Memory B cell (primary cell): ENCODE results near the gene WASL.
"Not testable (repeated sequence)": the region's sequence is repeated elsewhere in the genome, so short reads cannot be mapped to it uniquely, and the experiment has no call there.

ENCODE experiments used
- ATAC-seq: fragments of 150-1000 bp; cut with Tn5 transposase; 2 replicates; pipeline ENCODE4 v1.10.0; 2021; ENCODE audit warnings: low read depth, mild to moderate bottlenecking, moderate library complexity
- DNase-seq, 2 donors: peaks; one replicate each; pipeline ENCODE4 v3.0.0; 2022; ENCODE audit warnings: low spot score in 2 of 2
- H3K27ac Mint-ChIP-seq: one replicate; pipeline ENCODE4 v1.8.0; 2022; ENCODE audit warnings: mild to moderate bottlenecking, moderate library complexity, mixed read lengths
- H3K27me3 Mint-ChIP-seq: one replicate; pipeline ENCODE4 v1.8.0; 2022; ENCODE audit warnings: mixed read lengths
- H3K36me3 Mint-ChIP-seq: one replicate; pipeline ENCODE4 v1.8.0; 2022; ENCODE audit warnings: mild to moderate bottlenecking, mixed read lengths
- H3K4me1 Mint-ChIP-seq: one replicate; pipeline ENCODE4 v1.8.0; 2022; ENCODE audit warnings: mixed read lengths
- H3K4me3 Mint-ChIP-seq: one replicate; pipeline ENCODE4 v1.8.0; 2022; ENCODE audit warnings: mild to moderate bottlenecking, moderate library complexity, mixed read lengths
- H3K9me3 Mint-ChIP-seq: one replicate; pipeline ENCODE4 v1.8.0; 2022; ENCODE audit warnings: mixed read lengths

WASL gene

GRCh38 chr7:123752534-123752933 is 3.7 kb upstream of the WASL start:
- Mint-ChIP-seq H3K27me3 (no peaks in the 10 kb centered on the region), H3K4me3 (no peak overlapping the region), H3K4me1 (peaks cover 12% of the 10 kb centered on the region), H3K27ac (no peak overlapping the region), H3K36me3 (no peaks in the 10 kb centered on the region), H3K9me3 (no peaks in the 10 kb centered on the region)
- ATAC-seq, result no peak
- no peak for DNase-seq

DNA sequence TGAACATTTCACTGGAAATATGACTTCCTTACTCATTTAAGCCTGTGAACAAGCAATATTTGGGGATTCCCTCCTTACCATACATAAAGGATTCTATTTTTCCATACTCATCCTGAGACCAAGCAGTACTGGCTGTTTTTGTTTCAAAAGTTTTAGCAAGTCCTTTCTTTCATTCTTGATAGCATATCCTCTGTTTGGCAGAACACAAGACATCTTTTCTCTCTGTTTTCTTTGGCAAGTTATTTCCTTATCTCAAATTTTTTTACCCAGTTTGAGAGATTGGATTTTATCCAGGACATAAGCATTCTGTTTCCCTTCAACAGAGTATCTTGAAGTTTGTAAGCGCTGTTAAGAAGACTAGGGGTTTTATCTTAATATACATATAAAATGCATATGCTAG is 3.0 kb upstream of the WASL start:
- Mint-ChIP-seq H3K9me3 (no peaks in the 10 kb centered on the region), H3K4me1 (peaks cover 16% of the 10 kb centered on the region), H3K4me3 (no peak overlapping the region), H3K36me3 (no peaks in the 10 kb centered on the region), H3K27me3 (no peaks in the 10 kb centered on the region), H3K27ac (no peak overlapping the region)
- DNase-seq (no peak), ATAC-seq (no peak)

DNA sequence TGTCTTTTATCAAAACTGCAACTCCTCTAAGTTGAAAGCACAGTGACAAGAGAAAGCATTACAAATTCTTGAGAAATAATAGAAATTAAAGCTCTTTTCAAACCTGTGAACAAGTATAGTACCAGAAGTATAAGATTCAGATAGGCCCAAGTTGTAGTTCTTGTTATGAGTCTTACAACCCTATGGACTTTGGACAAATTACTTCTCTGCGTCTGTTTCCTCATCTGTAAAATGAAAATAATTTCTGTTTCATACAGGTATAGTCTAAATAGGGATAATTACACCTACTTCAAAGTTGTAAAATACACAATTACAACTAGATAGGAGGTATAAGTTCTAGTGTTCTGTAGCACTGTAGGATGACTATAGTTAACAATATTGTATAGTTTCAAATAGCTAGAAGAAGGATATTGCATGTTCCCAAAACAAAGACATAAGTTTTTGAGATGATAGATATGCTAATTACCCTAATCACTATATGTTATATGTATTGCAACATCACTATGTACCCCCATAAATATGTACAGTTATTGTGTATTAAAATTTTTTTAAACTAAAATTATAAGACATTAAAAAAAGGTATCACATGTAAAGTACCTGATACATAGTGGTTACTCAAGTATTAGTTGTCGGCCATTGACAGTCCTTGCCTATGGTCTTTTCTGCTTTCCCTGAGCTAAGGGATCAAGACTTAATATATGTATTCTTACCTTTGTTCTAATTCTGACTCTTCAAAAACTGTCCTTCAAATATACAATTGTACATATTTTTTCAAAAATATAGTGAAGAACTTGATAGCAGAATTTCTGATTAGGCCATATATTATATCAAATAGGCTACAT is 1.8 kb upstream of the WASL start:
- no peaks in the 10 kb centered on the region for H3K9me3 Mint-ChIP-seq
- no peak for ATAC-seq
- no peak overlapping the region for H3K27ac Mint-ChIP-seq
- DNase-seq, result no peak
- peaks cover 26% of the 10 kb centered on the region for H3K4me1 Mint-ChIP-seq
- H3K4me3 Mint-ChIP-seq, result no peak overlapping the region
- H3K27me3 Mint-ChIP-seq, result no peaks in the 10 kb centered on the region
- no peaks in the 10 kb centered on the region for H3K36me3 Mint-ChIP-seq

DNA sequence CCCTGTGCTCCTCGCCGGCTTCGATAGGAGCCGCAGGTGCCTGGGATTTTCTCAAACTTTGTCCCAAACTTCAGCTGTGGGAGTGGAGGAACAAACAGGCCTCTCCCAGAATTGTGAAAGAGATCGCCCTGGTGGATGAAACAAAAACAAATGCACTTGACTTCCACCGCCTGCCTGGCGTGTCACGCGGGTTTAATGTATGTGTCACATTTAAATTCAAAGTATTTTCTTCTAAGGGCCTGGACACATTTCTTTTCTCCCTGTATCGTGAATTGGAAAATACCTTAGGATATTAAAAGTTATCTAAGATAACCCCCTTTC is 694 bp upstream of the WASL start:
- Mint-ChIP-seq H3K27ac (peak overlapping the region; percentile 76), H3K4me1 (peaks cover 31% of the 10 kb centered on the region), H3K4me3 (peak overlapping the region; percentile 88), H3K27me3 (no peaks in the 10 kb centered on the region), H3K9me3 (no peaks in the 10 kb centered on the region), H3K36me3 (no peaks in the 10 kb centered on the region)
- no peak for ATAC-seq
- DNase-seq, result no peak

DNA sequence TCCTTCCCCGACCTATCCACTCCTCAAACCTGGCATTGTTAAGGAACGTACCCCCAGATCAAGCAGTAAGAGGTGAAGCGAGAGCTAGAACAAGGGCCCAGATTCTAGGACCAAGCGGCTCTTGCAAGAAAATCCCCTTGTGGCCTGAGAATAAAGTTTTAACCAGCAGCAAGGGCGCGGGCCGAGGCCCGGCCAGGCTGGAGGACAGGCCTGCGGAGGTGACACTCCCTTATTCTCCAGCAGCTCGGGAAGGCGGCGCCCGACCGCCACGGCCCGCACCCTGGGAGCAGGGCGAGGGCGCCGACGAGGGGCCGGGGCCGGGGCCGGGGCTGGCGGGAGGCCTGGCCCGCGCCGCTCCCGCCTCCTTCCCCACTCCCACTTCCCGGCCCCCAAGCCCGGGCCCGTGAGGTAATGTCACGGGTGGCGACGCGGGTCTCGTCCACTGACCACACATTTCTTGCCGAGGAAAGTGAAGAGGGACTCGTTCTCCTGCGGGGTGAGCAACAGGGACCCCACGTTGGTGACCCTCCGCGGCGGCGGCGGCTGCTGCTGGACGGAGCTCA is 551 bp downstream of the WASL start:
- DNase-seq, result peak in 1 of 2 donors; percentile 5
- peak; percentile 13 for ATAC-seq
- Mint-ChIP-seq H3K4me1 (peaks cover 34% of the 10 kb centered on the region), H3K4me3 (peak overlapping the region; percentile 88), H3K27me3 (no peaks in the 10 kb centered on the region), H3K27ac (peak overlapping the region; percentile 76), H3K9me3 (no peaks in the 10 kb centered on the region), H3K36me3 (no peaks in the 10 kb centered on the region)

DNA sequence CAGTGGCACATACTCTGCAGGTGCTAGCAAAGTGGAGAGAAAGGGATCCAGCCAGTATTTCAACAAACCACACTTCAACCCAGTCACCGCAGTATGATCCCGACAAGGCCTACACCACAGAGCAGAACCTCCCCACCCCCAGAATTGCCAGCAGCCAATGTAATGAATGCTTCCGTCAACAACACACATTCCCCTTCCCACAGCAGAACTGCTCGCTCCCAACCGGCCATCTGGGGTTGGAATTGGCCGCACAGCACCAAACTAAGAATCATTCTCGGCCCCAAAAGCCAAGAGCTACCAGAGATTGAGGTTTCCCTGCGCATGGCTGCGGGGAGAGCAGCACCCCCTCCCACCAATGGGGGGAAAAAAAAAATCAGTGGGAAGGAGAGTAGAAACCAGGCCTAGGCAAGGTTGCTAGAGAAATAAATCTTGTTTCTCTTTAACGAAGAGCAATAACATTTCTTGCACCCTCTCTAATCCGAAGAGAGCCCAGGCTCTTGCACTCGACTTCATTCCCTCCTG is 1.1 kb downstream of the WASL start:
- DNase-seq (no peak), ATAC-seq (no peak)
- H3K4me1 Mint-ChIP-seq, result peaks cover 37% of the 10 kb centered on the region
- H3K27ac Mint-ChIP-seq, result peak overlapping the region; percentile 76
- H3K27me3 Mint-ChIP-seq, result no peaks in the 10 kb centered on the region
- peak overlapping the region; percentile 88 for H3K4me3 Mint-ChIP-seq
- H3K9me3 Mint-ChIP-seq, result no peaks in the 10 kb centered on the region
- H3K36me3 Mint-ChIP-seq, result no peaks in the 10 kb centered on the region

DNA sequence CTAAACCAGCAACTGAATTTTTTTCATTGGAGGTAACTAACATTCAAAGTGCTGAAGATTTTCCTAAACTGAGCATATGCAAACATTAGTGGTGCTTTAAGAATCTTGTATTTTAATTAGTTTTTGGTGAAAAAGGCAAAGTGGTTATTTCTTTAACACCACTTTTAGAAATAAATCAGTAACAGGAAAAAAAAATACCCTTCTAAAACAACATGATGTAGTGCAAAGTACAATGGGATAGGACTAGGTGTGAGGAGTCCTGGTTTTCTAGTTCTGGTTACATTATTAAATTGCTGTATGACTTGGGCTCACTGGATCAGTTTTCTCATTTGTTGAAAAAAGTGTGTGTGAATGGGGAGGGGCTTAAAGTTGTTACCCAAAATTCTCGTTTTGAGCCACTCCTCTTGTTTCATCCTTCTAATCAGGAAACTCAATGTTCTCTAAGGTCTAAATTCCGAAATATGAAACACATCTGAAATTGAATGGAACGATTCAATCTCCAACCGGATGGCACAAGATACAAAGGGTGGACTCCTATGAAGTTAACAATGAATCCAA is 1.8 kb downstream of the WASL start:
- ATAC-seq (no peak), DNase-seq (no peak)
- Mint-ChIP-seq H3K9me3 (no peaks in the 10 kb centered on the region), H3K36me3 (no peaks in the 10 kb centered on the region), H3K27ac (peak overlapping the region; percentile 76), H3K4me3 (peak overlapping the region; percentile 88), H3K4me1 (peaks cover 37% of the 10 kb centered on the region), H3K27me3 (no peaks in the 10 kb centered on the region)

DNA sequence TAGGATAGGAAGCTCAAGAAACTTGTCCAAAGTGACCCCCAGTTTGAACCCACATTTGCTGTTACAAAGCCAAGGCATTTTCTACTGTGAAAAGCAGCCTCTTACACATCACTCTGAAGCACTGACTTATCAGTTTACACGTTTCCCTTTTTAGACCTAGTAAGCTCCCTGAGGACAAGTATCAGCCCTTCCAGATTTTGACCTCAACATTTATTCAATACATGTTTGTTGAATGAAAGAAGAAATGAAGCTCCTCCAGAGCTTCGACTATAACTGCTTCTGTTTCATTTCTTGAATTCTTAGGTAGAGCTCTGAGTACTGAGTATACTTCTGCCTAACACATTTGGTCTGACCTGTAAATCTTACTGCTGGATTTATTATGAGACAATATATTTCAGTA is 2.7 kb downstream of the WASL start:
- Mint-ChIP-seq H3K36me3 (no peaks in the 10 kb centered on the region), H3K27me3 (no peaks in the 10 kb centered on the region), H3K9me3 (no peaks in the 10 kb centered on the region), H3K4me3 (no peak overlapping the region), H3K27ac (peak overlapping the region; percentile 28), H3K4me1 (peaks cover 37% of the 10 kb centered on the region)
- ATAC-seq (no peak), DNase-seq (no peak)

DNA sequence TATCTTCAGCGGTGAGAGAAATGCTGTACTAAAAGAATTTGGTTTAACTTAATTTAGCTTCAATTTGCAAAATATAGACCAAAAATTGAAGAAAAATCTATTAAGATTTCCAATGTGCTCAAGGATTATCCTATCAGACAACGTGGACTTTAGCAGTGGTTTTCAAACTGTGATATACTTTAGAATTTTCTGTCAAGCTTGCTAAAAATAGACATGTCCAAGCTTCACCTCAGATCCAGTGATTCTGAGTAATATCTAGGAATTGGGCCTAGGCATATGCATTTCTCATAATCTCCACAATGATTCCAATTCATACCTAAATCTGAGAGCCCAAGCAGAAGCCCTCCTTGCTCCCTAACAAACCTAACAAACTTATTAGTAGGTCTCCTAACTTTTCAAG is 3.4 kb downstream of the WASL start:
- ATAC-seq (no peak), DNase-seq (no peak)
- H3K27me3 Mint-ChIP-seq, result no peaks in the 10 kb centered on the region
- H3K36me3 Mint-ChIP-seq, result no peaks in the 10 kb centered on the region
- peaks cover 40% of the 10 kb centered on the region for H3K4me1 Mint-ChIP-seq
- H3K4me3 Mint-ChIP-seq, result no peak overlapping the region
- peak overlapping the region; percentile 28 for H3K27ac Mint-ChIP-seq
- H3K9me3 Mint-ChIP-seq, result no peaks in the 10 kb centered on the region

DNA sequence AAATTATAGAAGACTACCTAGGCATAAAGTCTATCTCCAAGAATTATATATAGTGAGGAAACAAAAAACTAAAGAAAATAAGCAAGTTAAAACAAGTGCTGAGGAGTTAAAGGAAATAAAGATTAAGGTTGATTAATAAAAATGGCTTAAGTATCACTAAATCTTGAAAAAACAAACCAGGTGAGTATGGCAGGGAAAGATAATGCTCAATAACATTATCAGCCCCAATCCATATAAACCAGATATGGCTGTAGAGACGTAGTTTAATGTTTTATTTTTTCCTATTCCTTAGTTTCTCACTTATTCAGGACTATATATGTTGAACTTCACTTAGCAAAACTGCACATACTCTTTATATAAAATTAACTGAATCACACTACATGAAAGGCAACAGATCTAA is 4.4 kb downstream of the WASL start:
- ATAC-seq (no peak), DNase-seq (no peak)
- no peaks in the 10 kb centered on the region for H3K9me3 Mint-ChIP-seq
- H3K27me3 Mint-ChIP-seq, result no peaks in the 10 kb centered on the region
- H3K27ac Mint-ChIP-seq, result no peak overlapping the region
- no peaks in the 10 kb centered on the region for H3K36me3 Mint-ChIP-seq
- H3K4me3 Mint-ChIP-seq, result no peak overlapping the region
- peaks cover 38% of the 10 kb centered on the region for H3K4me1 Mint-ChIP-seq

GRCh38 chr7:123741940-123742339 is 6.9 kb downstream of the WASL start:
- H3K4me3 Mint-ChIP-seq, result no peak overlapping the region
- no peak for ATAC-seq
- peaks cover 35% of the 10 kb centered on the region for H3K4me1 Mint-ChIP-seq
- no peaks in the 10 kb centered on the region for H3K27me3 Mint-ChIP-seq
- DNase-seq, result no peak
- H3K27ac Mint-ChIP-seq, result no peak overlapping the region
- no peaks in the 10 kb centered on the region for H3K9me3 Mint-ChIP-seq
- peaks cover 8% of the 10 kb centered on the region for H3K36me3 Mint-ChIP-seq

DNA sequence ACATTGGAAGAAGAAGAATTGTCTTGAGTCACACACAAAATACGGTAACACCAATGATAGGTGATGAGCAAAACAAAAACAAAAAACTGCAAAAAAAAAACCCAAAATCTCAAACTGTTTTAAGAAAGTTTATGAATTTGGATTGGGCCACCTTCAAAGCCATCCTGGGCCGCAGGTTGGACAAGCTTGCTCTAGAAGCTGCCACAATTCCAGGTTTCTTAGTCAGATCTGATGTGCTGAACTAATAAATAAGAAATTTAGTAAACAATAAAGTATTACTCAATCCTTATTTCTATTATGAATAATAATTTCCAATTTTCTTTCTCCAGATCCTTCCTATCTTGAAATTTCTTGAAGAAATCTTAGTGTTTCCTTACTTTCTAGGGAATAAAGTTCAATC is 10.0 kb downstream of the WASL start:
- Mint-ChIP-seq H3K27me3 (no peaks in the 10 kb centered on the region), H3K4me3 (no peak overlapping the region), H3K9me3 (peaks cover 5% of the 10 kb centered on the region), H3K27ac (no peak overlapping the region), H3K4me1 (peaks cover 24% of the 10 kb centered on the region), H3K36me3 (peaks cover 23% of the 10 kb centered on the region)
- no peak for ATAC-seq
- DNase-seq, result no peak

GRCh38 chr7:123738356-123738755 is 10.4 kb downstream of the WASL start:
- Mint-ChIP-seq H3K4me1 (peaks cover 24% of the 10 kb centered on the region), H3K27me3 (no peaks in the 10 kb centered on the region), H3K9me3 (peaks cover 5% of the 10 kb centered on the region), H3K27ac (no peak overlapping the region), H3K4me3 (no peak overlapping the region), H3K36me3 (peaks cover 28% of the 10 kb centered on the region)
- ATAC-seq, result no peak
- no peak for DNase-seq

DNA sequence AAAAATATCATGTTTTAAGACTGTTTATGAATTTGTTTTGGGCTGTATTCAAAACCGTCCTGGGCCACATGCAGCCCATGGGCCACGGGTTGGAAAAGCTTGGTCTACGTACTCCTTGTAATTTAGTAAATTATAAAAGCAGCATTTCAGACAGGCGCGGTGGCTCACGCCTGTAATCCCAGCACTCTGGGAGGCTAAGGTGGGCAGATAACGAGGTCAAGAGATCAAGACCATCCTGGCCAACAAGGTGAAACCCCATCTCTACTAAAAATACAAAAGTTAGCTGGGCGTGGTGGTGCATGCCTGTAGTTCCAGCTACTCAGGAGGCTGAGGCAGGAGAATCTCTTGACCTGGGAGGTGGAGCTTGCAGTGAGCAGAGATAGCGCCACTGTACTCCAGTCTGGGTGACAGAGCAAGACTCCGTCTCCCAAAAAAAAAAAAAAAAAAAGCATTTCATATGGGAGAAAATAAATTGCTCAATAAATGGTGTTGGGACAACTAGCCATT is 11.6 kb downstream of the WASL start:
- H3K9me3 Mint-ChIP-seq, H3K4me3 Mint-ChIP-seq, H3K27me3 Mint-ChIP-seq, ATAC-seq, H3K27ac Mint-ChIP-seq, DNase-seq: not testable (repeated sequence)
- Mint-ChIP-seq H3K36me3 (peaks cover 30% of the 10 kb centered on the region), H3K4me1 (peaks cover 19% of the 10 kb centered on the region)
